Small intestine (tissue), 7 donors: Measurements from ENCODE around the gene DNLZ. TPM values are rescaled to one million over a fixed set of nuclear protein-coding genes. Genes with fewer than 3 reads are reported as not detected.

Source experiments
- DNase-seq, 2 donors: peaks; one replicate each; pipeline versions ENCODE4 v3.0.0 to v3.0.0-alpha.2; 2013
- FAIRE-seq: peaks from 2 replicates; lab custom pipeline; 2012; peaks lifted over from hg19 to GRCh38; lab: Jason Lieb, UNC
- H3K27ac ChIP-seq, 3 donors: one replicate each; pipeline ENCODE4 v1.5.1; 2013; ENCODE audit warnings: low read length in 2 of 3, mild to moderate bottlenecking in 2 of 3, control low read depth in 1 of 3, inconsistent platforms in 1 of 3, low read depth in 1 of 3, moderate library complexity in 1 of 3
- H3K27me3 ChIP-seq, 3 donors: one replicate each; pipeline ENCODE4 v1.6.1; 2013; ENCODE audit warnings: low read length in 3 of 3, inconsistent platforms in 1 of 3; ENCODE audit not compliant: control insufficient read depth in 3 of 3, insufficient read depth in 3 of 3
- H3K36me3 ChIP-seq, 3 donors: one replicate each; pipeline ENCODE4 v1.6.1; 2013; ENCODE audit warnings: low read length in 3 of 3, inconsistent platforms in 1 of 3, low read depth in 1 of 3, mild to moderate bottlenecking in 1 of 3, moderate library complexity in 1 of 3; ENCODE audit not compliant: control insufficient read depth in 3 of 3, insufficient read depth in 2 of 3
- H3K4me1 ChIP-seq, 3 donors: one replicate each; pipeline ENCODE4 v1.6.1; 2013; ENCODE audit warnings: low read length in 2 of 3, inconsistent platforms in 1 of 3, low read depth in 1 of 3, mild to moderate bottlenecking in 1 of 3, moderate library complexity in 1 of 3; ENCODE audit not compliant: control insufficient read depth in 3 of 3, insufficient read depth in 2 of 3
- H3K4me3 ChIP-seq, 3 donors: one replicate each; pipeline ENCODE4 v1.5.1; 2013; ENCODE audit warnings: low read length in 3 of 3, control low read depth in 1 of 3, inconsistent platforms in 1 of 3, low read depth in 1 of 3, mild to moderate bottlenecking in 1 of 3, moderate library complexity in 1 of 3
- H3K9me3 ChIP-seq, 2 donors: one replicate each; pipeline ENCODE4 v1.6.1; 2013; ENCODE audit warnings: low read depth in 1 of 2, low read length in 1 of 2; ENCODE audit not compliant: control insufficient read depth in 2 of 2, insufficient read depth in 1 of 2
- WGBS, 3 donors: extraction: QIAGEN DNeasy Blood & Tissue Kit; methylation state at CpG; one replicate each; pipeline ENCODE4 v1.1.7; 2013; 5-methylcytosine and 5-hydroxymethylcytosine counted together
- polyA plus RNA-seq, 4 donors: library from polyadenylated mRNA; stranded (reverse) in 3 of 4; unstranded in 1 of 4; fragments of 200-250 nt in 3 of 4; fragments of 120-200 nt in 1 of 4; gene quantifications; one replicate each; pipeline versions ENCODE4 v1.2.1 to v1.2.3, GENCODE V29; 2013
- donor health status: healthy with polysubstance abuse.
- donor health status: control.
- donor health status: control.
- donor health status: Bipolar disorder and iron deficiency.
- donor health status: healthy.

DNLZ gene
- polyA plus RNA-seq, 4 donors, result 8.5 to 16.1 (median 11.0) TPM

DNA sequence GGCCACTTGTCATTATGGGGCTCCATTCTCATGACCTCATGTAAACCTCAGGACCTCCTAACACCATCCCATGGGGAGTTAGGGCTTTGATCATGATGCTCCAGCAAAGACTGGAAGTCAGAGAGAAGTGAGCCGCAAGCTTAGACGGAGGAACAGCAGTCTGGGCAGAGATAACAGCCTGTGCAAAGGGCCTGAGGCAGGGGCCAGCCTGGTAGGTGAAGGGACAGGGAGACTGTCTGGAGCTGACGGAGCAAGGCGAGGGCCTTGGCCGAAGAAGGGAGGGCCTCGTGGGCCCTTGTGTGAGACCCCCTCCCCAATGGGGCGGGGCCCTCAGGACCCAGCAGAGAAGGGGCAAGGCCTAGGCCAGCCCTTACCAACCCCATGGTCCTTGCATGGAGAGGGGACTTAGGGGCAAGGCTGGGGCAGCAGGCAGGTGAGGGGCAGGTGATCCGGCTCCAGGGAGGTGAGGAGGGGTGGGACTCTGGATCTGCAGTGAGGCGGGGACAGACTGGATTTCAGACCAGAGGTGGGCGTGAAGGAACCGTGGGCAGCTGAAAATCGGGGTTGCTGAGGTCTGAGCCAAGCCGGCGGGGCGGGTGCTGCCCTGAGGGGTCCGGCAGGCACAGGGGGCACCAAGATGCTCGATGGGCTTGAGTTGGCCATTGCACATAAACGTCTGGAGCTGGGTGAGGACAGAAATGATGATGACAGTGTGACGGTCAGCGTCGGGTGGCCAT, 18.8 kb downstream of the DNLZ start:
- FAIRE-seq (no peak), DNase-seq (no peak)
- Histone ChIP-seq H3K27ac (no peak overlapping the region), H3K36me3 (peaks cover 0 to 24% (median 0%) of the 10 kb centered on the region in 3 donors), H3K9me3 (no peaks in the 10 kb centered on the region), H3K27me3 (no peaks in the 10 kb centered on the region), H3K4me3 (no peak overlapping the region), H3K4me1 (peaks cover 0 to 37% (median 0%) of the 10 kb centered on the region in 3 donors)
- 62 to 75% (median 70%) methylated on average over 21 of the region's 21 CpGs for WGBS, 3 donors

DNA sequence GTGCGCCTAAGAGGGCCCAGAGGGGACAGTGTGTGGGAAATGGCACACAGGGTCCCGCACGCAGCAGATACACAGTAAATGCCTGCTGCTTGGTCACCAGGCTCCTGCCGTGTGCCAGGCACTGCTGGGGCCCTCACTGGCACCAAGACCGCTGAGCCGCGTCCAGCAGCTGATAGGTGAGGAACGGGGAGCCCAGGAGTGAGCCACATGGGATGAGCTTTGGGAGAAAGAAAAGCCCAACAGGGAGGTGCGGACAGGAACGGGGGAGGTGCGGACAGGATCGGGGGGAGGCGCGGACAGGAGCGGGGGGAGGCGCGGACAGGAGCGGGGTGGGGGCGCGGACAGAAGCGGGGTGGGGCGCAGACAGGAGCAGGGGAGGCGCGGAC, 19.7 kb downstream of the DNLZ start:
- Histone ChIP-seq H3K4me3 (no peak overlapping the region), H3K4me1 (peaks cover 0 to 37% (median 0%) of the 10 kb centered on the region in 3 donors), H3K36me3 (peaks cover 0 to 25% (median 0%) of the 10 kb centered on the region in 3 donors), H3K27me3 (no peaks in the 10 kb centered on the region), H3K27ac (no peak overlapping the region), H3K9me3 (no peaks in the 10 kb centered on the region)
- FAIRE-seq (no peak), DNase-seq (no peak)
- WGBS, 3 donors, result 84 to 91% (median 85%) methylated on average over 19 to 24 of the region's 24 CpGs

DNA sequence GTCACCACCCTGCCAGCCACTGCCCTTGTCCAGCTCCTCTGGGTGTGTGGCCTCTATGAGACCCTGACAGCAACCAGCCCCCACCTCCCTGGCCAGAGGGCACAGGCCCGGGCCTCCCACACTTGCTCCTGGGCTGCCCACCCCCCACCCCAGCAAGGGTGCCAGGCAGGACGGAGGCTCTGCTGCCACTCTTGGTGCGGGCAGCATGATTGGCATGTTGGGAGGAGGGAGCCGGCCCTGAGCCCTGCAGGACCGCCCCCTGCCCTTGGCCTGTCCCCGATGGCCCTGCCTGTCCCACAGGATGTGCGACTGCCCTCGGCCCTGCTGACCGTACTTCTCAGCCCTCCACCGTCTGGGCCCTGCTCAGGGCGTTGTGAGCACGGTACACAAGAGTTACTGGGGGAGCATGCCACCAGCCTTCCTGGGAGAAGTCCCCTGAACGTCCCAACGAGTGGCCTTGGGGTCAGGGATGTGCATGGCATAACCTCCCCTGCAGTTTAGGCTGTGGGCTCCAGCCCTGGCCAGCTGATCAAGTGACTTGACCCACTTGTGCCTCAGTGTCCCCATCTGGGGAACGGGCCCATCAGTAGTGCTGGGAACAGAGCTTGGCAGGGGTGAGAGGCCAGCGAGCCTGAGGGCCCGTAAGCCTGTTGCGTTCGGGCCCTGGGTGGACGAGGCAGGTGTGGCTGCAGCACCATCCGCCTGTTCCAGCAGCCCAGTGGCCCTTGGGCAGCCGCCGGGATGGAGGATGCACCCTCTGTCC, 20.2 kb downstream of the DNLZ start:
- WGBS, 3 donors, result 43 to 63% (median 50%) methylated on average over 22 to 23 of the region's 23 CpGs
- DNase-seq (no peak), FAIRE-seq (no peak)
- Histone ChIP-seq H3K27me3 (no peaks in the 10 kb centered on the region), H3K9me3 (no peaks in the 10 kb centered on the region), H3K36me3 (peaks cover 0 to 26% (median 0%) of the 10 kb centered on the region in 3 donors), H3K4me1 (peaks cover 0 to 37% (median 0%) of the 10 kb centered on the region in 3 donors), H3K27ac (no peak overlapping the region), H3K4me3 (peak overlapping the region in 1 of 3 donors; percentile 29)

DNA sequence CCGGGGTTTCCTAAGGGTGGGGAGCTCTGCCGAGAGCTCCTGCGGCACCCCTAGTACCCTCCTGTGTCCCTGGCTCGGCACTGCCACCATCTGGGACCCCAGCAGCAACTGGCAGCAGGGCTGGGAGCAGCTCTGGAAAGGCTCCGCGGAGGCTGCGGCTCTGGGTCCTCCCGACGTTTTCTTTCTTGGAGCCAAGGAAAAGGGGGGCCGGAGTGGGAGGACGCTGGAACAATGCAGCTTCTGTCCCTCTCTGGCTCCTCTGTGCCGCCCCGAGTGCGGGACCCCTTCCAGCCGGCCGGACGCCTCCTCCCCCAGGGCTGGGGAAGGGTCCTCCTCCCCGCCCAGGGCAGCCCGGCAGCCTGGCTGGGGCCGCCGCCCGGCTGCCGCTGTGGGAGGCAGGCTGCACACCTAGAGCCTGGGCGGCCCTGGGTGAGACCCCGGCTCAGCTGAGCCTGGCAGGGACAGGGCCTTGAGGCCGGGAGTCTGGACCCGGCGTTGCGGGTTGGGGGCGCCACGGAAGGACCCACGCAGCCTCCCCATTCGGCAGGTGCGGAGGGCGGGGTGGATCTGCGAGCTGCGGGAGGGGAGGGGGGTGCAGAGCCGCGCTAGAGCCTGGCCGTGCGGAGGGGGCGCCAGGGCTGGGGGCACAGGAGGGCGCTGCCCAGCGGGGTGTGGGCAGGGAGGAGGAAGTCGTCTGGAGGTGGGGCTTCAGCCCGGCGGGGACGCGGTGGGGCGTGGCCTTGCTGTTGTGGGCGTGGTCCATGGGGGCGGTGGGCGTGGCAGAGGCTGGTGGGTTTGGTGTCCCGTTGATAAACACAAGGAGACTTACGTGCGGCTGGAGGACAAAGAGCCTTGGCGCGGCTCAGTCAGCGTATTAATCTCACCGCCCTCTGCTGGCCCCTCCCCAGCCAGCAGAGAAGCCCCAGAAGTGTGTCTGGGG, 21.1 kb downstream of the DNLZ start:
- WGBS, 3 donors, result 7 to 24% (median 17%) methylated on average over 39 to 60 of the region's 60 CpGs
- Histone ChIP-seq H3K36me3 (peaks cover 0 to 33% (median 0%) of the 10 kb centered on the region in 3 donors), H3K27ac (no peak overlapping the region)

GRCh38 chr9:136341769-136342168, 21.8 kb downstream of the DNLZ start:
- peaks cover 0 to 34% (median 0%) of the 10 kb centered on the region in 3 donors for H3K4me1 ChIP-seq
- H3K27me3 ChIP-seq, result no peaks in the 10 kb centered on the region
- DNase-seq (no peak), FAIRE-seq (no peak)
- no peak overlapping the region for H3K27ac ChIP-seq
- H3K36me3 ChIP-seq, result peaks cover 0 to 39% (median 0%) of the 10 kb centered on the region in 3 donors
- WGBS, 3 donors, result 35 to 73% (median 38%) methylated on average over 10 of the region's 10 CpGs
- no peak overlapping the region for H3K4me3 ChIP-seq
- no peaks in the 10 kb centered on the region for H3K9me3 ChIP-seq

More for the DNA sequence above, 21.1 kb downstream of the DNLZ start:
- H3K9me3 ChIP-seq, result no peaks in the 10 kb centered on the region
- DNase-seq, result peak; percentile 76 to 94
- FAIRE-seq, result no peak
- peaks cover 0 to 37% (median 0%) of the 10 kb centered on the region in 3 donors for H3K4me1 ChIP-seq
- H3K4me3 ChIP-seq, result peak overlapping the region in 2 of 3 donors; percentile 29 to 48
- no peaks in the 10 kb centered on the region for H3K27me3 ChIP-seq

- Histone ChIP-seq H3K4me3 (no peak overlapping the region), H3K4me1 (peaks cover 0 to 27% (median 0%) of the 10 kb centered on the region in 3 donors), H3K27me3 (no peaks in the 10 kb centered on the region), H3K27ac (no peak overlapping the region), H3K36me3 (peaks cover 0 to 43% (median 0%) of the 10 kb centered on the region in 3 donors), H3K9me3 (no peaks in the 10 kb centered on the region)
- DNase-seq (no peak), FAIRE-seq (no peak)
- 78 to 89% (median 78%) methylated on average over 18 of the region's 18 CpGs for WGBS, 3 donors
Measured at GRCh38 chr9:136341042-136341655, 22.4 kb downstream of the DNLZ start.

DNA sequence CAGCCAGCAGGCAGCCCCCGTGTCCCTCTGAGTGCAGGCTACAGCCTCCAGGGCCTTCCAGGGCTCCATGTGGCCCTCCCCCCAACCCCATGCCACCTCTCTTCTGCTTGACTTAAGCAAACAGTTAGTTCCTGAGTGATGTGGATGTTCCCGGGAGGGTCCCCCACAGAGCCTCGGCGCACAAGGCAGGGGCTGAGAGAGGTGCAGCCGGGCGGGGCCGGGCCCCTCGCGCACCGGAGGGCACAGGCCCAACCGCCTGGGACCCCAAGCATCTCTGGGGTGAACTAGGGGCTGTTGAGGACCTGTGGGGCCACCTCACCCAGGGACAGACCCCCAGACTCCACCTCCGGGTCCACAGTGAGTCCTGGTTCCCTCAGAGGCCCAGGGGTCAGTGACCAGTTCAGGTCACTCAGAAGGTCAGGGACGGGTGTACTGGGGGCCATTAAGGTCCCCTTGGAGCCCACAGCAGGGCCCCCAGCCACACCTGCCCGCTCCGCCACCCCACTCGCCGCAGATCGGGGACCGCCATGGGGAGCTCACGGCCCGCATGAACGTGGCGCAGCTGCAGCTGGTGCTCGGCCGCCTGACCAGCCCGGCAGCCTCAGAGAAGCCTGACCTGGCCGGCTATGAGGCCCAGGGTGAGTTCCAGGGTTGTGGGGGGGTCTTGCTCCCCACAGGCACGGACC, 23.0 kb downstream of the DNLZ start:
- Histone ChIP-seq H3K27ac (no peak overlapping the region), H3K36me3 (peaks cover 0 to 43% (median 0%) of the 10 kb centered on the region in 3 donors), H3K4me1 (peaks cover 0 to 21% (median 0%) of the 10 kb centered on the region in 3 donors), H3K9me3 (no peaks in the 10 kb centered on the region), H3K4me3 (no peak overlapping the region), H3K27me3 (no peaks in the 10 kb centered on the region)
- 87 to 92% (median 92%) methylated on average over 24 to 28 of the region's 28 CpGs for WGBS, 3 donors
- FAIRE-seq (no peak), DNase-seq (no peak)
